GM19238 (cell line): ENCODE results near the gene CDO1.

Source experiments
- DNase-seq: peaks from one replicate; pipeline ENCODE4 v3.0.0; 2011; ENCODE audit warnings: low spot score; ENCODE audit not compliant: insufficient read length

The CDO1 gene

GRCh38 chr5:115788440-115788839, 28.0 kb downstream of the CDO1 start:
- DNase-seq, result no peak

DNA sequence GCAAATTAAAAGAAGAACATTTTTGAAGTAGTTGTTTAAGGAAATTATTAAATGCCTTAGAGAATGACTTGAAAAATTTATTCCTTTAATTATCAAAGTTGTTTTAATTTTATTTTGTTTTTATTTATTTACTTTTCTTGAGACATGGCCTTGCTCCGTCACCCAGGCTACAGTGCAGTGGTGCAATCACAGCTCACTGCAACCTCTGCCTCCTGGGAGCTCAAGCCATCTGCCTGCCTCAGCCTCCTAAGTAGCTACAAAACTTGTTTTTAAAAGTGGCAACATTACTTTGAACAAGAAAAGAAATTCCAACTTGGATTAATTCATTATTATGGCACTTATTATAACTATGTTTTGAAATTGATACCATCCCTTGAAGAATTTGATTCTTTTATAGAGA, 29.0 kb downstream of the CDO1 start:
- no peak for DNase-seq

- no peak for DNase-seq
Measured at GRCh38 chr5:115785381-115786065, 30.9 kb downstream of the CDO1 start.

DNA sequence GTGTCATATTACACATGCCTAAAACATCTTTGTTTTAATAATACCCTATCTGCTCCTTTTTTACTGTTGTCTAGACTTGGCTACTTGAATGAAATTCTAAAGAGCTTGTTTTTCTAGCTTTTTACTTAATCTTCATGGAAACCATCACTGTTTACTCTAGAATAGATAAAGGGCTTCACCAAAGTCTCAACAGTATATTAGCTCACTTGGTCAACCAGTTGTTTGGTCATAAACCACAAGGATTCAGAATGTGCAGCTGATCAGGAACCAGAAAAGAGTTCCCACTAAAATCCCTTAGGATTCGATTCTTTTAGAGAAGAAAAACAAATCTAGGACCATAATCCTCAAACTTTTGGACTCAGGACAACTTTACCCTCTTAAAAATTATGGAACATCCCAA, 38.0 kb downstream of the CDO1 start:
- no peak for DNase-seq

- no peak for DNase-seq
Measured at GRCh38 chr5:115776989-115777388, 39.5 kb downstream of the CDO1 start.

- no peak for DNase-seq
Measured at GRCh38 chr5:115775999-115776398, 40.5 kb downstream of the CDO1 start.

- DNase-seq, result no peak
Measured at GRCh38 chr5:115774684-115775083, 41.8 kb downstream of the CDO1 start.

GRCh38 chr5:115772731-115773475, 43.6 kb downstream of the CDO1 start:
- no peak for DNase-seq

DNA sequence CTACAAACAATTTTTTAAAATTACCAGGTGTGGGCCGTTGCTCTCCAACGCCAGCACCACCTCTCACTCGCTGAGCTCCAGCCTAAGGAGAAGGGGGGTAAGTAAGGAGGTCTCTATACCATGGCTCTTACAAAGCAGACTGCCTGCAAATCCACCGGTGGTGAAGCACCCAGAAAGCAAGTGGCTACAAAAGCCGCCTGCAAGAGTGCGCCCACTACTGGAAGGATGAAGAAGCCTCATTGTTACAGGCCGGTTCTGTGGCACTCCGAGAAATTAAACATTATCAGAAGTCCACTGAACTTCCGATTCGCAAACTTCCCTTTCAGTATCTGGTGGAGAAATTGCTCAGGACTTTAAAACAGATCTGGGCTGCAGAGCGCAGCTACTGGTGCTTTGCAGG, 46.0 kb downstream of the CDO1 start:
- no peak for DNase-seq

DNA sequence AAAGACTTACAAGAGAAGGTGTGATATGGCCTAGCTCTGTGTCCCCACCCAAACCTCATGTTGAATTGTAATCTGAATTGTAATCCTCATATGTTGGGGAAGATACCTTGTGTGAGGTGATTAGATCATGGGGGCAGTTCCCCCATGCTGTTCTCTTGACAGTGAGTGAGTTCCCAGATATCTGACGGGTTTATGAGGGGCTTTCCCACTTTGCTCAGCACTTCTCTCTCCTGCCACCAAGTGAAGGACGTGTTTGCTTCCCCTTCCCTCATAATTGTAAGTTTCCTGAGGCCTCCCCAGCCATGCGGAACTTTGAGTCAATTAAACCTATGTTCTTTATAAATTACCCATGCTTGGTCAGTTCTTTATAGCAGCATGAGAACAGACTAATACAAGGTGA, 49.0 kb downstream of the CDO1 start:
- DNase-seq, result no peak

- DNase-seq, result no peak
Measured at GRCh38 chr5:115766608-115767007, 49.9 kb downstream of the CDO1 start.

GRCh38 chr5:115758356-115758755, 58.1 kb downstream of the CDO1 start:
- DNase-seq, result no peak

DNA sequence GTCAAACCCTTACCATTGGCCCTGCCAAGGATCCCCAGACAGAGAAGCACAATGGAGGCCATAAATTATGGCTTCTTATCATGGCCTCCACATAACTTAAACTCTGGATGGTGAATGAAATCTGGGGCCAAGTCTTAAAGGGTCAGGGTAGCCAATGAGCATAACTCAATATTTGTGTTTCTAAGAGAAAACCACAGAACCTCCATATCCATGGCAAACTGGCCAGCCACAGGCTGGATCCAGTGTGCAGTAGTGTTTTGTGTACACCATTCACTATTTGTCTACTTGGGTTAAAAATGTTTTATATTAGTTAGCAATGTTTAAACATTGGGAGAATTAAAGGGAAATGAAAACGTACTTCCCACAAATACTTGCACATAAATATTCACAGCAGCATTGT, 60.8 kb downstream of the CDO1 start:
- no peak for DNase-seq
